ENCODE results near the gene EFTUD2.

EFTUD2 gene

DNA sequence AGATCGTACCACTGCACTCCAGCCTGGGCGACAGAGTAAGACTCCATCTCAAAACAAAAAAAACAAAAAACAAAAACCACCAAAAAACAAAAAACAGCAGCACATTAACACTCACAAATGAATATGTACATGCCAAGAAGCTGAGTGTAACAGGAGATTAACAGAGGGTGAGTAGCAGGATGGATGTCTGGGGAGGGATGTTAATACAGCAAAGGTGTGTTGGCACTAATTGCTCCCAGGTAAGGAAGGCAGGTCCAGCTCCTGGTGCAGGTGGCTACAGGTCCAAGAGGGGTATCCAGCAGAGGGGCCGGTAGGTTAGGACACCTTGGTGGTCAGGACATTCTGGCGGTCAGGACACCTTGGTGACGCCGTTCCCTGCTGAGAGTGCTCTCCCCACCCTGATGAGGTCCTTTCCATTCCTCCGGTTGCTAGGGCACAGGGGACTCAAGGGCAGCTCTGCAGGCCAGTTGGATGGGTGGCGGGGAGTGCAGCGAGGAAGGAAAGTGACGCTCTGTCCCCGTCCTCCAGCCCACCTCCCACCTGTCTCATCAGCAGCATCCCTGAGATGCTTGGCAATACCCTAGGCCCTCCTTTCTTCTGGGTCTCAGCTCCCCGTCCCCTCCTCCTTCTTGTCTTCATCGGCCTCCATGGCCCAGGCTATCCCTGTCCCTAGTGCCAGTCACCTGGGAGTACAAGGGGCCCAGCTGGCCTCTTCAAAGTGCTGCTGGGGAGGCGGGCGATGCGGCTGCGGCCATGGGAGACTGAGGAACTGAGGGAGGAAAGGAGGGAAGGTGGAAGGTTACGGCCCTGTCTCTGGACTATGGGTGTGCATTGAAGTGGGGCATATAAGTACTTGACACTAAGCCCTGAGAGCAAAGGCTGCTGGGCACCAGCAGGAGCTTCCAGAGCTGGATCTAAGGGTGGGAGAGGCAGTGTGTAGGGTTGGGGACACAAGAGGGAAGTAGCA lies 26.8 kb upstream of the EFTUD2 start:
- no peak for DNase-seq

DNA sequence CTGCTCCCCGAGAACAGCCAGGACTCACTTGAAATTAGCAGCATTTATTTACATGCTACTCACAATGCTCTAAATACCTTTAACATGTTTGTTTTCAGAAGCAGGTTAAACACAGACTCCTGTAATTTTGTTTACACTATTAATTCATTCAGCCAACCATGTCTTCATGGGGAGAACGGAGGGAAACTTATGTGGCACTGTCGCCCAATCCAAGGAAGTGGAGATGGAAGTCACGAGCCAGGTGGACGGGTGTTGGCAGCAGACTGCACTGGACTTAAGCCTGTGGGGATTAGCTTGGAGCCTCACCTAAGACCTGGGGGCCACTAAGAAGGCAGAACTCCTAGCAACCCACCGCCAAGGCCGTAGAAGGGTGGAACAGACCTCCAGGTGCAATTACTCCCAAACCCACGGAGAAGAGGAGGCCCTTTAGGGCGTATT lies 24.9 kb upstream of the EFTUD2 start:
- DNase-seq: no peak

DNA sequence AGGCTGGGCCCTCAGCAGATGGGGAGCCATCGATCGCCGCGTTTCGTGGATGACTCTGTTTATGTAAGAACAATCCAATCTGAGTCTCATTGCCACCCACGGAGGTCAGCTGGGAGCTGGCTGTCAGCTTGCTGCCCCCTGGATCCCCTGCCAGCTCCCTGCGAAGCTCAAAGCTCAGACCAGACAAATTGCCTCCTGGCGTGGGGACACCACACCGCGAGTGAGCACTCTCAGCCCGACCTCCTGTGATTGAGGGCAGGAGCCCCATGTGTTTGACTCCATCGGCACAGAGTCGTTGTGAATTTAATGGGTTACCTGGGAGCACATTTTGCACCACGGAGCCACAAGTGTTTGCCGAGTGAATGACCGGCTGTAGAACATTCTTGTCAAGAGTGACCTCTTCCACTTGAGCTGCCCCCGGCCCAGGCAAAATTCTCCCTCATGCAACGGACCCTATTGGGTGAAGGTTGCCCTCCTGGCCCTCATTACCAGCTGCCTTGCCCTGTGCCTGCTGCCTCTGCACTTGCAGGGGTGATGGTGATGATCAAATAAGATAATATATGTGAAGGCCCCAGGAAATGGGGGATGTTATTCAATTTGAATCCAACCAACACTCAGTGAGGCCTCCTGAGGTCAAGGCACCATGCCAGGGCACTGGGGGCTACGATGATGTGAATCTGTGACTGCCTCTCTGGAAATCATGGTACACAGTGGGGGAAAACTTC lies 23.7 kb upstream of the EFTUD2 start:
- DNase-seq: no peak

DNA sequence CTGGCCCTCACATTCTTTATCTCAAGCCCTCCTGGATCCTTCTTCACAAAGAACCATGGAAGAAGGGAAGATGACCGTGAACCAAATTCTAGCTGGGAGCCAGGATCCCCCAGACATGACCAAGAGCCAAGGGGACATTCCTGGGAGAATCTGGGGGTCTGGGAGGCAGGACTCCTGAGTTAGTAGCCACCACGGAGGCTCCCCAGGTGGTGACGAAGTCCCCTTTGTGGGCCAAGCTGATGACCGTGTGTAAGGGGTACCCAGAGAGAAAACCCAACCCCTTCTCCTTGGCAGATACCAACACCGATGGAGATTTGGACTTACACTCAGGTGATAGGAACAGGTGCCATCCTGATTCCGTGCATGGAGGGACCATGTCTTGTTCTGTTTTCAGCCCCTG lies 22.9 kb upstream of the EFTUD2 start:
- DNase-seq: no peak

DNA sequence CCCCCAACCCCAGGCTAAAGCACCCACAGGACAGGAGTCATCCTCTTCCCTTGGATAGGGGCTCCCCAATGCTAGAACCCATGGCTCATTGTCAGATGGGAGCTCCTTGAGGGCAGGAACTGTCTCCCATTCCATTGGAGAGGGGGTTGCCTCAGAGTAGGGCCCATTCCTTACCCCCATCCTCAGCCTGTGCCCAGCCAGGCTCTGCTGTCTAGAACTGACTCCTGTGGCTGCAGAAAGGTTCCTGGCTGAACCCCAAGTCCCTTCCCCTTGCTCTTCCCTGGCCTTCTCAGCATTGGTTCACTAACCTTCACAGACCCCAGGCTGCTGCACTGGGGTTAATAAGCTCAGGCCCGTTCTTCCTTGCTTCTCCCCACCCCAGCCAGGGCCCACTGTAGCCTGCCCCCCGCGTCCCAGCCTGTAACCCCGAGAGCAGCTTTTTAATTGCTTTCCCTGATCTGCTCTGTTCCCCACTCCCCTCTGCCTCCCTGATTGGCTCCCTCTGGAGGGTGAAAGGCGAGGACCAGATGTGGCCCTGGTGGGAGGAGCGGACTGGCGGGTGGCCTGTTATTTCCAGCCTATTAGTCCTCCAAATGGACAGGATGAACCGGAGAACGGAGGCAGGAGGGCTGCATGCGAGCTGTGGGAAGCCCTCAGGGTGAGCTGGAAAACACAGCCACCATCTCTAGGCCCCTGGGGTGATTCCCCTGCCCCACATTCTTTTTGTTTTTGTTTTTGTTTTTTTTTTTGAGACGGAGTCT lies 22.1 kb upstream of the EFTUD2 start:
- no peak for DNase-seq

DNA sequence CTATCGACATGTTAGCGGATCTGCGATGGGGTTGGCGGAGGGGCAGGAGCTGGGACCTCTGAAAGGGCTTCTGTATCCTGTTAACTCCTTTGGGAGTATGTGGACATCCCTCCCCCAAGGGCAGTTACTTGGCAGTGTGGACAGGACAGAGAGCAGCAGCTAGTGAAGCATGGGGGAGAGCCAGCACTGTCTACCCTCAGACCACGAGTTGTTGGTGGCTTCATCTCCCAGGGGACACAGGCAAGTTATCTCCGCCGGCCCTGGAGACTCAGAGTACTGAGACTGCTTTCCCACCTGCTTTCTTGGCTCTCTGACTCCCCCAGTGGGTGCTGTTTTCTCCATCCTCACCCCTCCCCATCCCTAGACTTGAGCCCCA lies 21.3 kb upstream of the EFTUD2 start:
- no peak for DNase-seq

DNA sequence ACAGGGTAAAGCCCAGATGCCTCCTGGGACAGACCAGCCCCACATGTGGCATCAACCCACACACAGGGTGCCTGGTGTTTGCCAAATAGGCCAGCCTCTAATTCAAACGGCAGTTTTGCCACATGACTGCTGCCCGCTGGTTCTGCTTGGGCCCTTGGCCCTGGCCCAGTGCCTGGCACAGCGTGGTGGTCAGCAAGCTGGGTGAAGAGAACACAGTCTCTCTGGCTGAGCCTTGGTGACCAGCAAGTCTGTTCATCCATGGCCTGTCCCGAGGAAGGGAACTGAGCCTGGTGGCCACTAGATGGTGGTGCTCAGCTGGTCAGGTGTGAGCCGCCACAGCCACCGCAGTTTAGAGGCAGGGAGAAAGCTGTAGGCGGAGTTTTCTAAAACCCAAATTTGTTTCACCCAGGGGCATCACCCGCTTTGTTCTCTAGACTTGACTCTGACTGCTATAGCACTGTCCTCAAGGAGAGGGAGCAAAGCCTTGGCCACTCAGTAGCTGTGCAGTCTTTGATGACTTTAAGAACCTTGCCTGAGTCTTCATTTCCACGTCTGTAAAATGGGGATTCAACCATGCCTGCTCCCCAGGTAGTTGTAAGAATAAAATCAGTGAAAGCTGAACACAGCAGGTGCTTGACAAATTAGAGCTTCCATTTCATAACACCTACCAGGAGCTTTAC lies 20.8 kb upstream of the EFTUD2 start:
- peak; percentile 84 for DNase-seq

DNA sequence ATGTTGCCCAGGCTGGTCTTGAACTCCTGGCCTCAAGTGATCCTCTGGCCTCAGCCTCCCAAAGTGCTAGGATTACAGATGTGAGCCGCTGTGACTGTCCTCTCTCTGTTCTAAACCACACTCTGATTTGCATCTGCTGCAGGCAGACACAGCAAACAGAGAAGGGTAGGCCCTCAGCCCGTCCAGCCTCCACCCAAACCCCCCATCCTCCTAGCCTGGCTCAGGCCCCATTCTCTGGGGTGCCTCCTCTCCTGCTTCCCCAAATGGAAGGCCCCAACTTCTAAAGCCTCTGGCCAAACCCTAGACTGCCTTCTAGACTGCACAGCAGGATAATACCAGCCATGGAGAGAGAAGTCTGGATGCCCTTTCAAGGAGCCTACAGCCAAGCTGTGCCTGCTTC lies 20.2 kb upstream of the EFTUD2 start:
- DNase-seq: no peak

DNA sequence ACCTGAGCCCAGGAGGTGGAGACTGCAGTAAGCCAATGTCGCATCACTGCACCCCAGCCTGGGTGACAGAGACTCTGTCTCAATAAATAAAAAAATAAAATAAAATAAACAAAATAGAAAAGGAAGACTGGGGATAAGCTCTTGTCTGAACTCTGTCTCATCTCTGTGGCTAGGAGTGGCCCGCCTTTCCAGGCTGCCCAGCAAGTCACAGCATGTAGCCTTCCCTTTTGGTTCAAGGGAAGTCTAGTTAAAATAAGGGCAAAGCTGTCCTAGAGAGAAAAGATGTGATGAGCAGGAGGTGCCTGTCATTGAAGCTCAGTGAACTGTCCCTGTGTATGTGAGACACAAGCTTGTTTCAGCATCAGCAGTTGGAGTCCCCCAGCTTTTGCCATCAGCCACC lies 18.8 kb upstream of the EFTUD2 start:
- DNase-seq: no peak

DNA sequence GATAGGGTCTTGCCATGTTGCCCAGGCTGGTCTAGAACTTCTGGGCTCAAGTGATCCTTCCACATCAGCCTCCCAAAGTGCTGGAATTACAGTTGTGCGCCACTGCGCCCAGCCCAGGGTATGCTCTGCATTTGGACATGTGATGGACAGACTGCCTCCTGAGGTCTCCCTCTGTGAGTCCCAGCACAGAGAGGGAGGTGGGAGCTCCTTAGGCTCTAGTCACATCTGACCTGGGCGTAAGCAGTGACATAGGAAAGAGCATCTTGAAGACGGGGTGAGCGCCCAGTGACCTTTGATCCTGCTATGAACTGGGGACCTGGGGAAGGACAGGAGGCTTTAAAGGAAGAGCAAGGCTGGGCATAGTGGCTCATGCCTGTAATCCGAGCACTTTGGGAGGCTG lies 18.2 kb upstream of the EFTUD2 start:
- no peak for DNase-seq

DNA sequence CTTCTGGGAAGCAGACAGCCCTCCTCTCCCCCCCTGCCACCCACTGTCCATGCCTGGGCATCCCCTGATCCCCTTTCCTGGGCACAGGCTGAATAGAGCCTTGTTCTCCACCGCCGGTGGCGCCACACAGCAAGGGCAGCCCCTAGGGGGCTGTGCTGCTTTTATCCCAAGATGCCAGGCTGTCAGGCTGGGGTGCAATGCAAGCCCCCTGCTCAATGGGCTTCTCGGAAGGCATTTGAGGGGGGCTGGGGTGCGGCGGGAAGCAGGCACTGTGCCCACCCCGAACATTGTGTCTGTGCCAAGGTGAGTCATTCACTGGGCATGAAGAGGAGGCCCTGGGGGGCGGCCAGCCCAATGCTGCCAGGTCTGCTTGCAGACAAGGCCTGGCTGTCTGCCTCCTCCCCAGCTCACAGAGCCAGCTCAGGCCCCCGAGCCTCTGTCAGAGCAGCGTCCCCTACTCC lies 17.6 kb upstream of the EFTUD2 start:
- peak; percentile 75 for DNase-seq

DNA sequence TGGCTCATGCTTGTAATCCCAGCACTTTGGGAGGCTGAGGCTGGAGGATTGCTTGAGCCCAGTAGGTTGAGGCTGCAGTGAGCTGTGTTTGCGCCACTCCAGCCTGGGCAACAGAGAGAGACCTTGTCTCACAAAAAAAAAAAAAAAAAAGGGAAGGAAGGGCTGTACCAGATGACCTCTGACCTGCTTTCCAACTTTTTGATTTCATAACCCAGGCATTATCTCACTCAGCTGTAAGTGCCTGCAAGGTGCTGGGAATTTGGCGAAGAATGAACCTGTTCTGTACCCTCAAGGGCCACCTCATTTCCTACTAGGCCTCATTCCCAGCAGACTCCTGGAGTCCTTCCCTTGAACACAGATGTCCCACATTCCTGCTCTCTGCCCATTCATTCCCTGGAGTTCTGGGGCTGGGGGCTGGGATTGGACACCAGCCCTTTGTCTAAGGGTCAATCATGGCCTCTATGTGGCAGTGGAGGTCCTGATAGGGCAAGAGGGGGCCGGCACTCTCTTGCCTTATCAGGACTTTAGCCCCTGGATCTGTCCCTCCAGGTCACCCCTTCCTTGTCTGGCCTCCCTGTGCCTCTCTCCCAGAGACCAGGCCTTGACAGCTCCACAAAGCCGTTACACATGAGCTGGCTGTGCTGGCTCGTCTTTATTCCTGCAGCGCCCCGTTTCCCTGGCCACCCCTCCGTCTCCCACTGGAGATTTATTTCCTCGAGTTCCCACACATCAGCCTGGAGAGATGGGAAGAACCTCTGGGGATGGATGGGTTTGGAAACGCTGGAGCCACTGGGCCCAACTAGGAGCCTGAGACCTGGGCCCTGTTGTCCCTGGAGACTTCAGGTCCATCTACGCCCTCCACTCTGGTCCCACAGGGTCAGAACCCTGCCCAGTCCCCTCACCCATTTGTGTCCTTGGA lies 16.9 kb upstream of the EFTUD2 start:
- no peak for DNase-seq

DNA sequence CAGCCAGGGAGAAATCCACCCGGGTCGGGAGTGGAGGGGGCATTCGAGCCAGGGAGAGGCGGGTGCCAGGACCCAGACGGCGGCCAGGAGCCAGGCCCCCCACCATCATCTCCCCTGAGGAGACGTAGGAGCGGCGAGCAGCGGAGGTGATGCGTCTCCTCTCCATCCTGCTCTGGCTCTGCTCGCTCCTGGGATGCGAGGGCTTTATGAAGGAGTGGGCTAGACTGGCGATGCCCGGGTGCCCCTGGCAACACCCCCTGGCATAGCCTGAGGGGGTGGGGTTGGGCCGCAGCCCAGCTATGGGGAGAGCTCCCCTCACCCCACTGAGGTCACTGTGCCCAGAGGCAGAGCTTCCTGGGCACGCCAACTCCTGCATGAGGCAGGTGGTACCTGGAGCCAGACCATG lies 16.1 kb upstream of the EFTUD2 start, which contains the start of gene GFAP:
TSS of gene GFAP (minus strand) at position 180 of the 406 bp plus-strand sequence. CDS start at position 166, 14 bp downstream.
- DNase-seq: peak; percentile 71

DNA sequence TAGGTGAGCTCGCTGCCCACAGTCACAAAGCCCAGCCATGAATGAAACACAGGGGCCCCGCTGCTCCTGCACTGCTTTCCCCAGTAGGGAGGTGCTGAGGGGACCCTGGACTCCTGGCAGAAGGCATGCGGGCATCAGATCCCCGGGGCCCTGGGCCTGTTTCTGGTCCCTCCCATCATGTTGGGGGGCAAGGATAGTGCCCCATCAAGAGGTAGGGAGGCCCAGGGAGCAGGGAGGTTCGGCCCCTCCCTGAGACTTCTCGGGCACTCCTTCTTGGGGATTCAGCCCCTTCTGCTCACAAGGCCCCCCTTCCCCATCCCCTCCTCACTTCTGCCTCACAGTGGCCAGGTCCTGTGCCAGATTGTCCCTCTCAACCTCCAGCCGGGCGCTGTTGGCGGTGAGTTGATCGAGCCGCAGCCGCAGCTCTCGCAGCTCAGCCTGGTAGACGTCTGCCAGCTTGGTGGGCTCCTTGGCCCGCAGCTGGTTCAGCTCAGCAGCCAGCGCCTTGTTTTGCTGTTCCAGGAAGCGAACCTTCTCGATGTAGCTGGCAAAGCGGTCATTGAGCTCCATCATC lies 15.5 kb upstream of the EFTUD2 start:
- DNase-seq: peak; percentile 40

DNA sequence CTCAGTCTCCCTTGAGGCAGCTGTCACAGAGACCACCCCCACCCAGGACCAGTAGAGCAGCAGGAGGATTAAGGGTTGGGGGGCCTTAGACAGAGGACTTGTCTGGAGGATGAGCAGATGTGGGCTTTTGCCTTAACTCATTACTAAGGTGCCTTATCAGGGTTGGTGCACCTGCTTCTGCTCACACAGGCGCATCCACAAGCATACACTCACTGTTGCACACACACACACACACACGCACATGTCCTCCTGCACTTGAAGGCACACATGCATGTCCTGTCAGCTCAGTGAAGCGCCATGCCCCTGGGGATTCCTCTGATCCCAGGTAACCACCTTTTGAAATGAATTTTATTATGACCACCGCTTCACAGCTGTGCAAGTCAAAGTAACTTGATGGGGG lies 14.9 kb upstream of the EFTUD2 start:
- no peak for DNase-seq

DNA sequence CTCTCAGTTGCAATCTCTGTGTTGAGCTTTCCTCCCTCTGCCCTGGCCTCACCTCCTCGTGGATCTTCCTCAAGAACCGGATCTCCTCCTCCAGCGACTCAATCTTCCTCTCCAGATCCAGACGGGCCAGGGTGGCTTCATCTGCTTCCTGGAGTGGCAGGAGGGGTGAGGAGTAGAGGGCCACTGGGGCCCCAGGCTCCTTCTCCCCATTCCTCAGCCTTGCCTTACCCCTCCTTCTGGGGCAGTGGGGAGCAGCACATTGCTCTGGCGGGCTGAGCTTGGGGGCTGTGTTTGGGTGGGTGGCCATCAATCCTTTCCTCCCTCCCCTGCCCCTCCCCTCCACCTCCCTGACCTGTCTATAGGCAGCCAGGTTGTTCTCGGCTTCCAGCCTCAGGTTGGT lies 14.4 kb upstream of the EFTUD2 start:
- DNase-seq: no peak

DNA sequence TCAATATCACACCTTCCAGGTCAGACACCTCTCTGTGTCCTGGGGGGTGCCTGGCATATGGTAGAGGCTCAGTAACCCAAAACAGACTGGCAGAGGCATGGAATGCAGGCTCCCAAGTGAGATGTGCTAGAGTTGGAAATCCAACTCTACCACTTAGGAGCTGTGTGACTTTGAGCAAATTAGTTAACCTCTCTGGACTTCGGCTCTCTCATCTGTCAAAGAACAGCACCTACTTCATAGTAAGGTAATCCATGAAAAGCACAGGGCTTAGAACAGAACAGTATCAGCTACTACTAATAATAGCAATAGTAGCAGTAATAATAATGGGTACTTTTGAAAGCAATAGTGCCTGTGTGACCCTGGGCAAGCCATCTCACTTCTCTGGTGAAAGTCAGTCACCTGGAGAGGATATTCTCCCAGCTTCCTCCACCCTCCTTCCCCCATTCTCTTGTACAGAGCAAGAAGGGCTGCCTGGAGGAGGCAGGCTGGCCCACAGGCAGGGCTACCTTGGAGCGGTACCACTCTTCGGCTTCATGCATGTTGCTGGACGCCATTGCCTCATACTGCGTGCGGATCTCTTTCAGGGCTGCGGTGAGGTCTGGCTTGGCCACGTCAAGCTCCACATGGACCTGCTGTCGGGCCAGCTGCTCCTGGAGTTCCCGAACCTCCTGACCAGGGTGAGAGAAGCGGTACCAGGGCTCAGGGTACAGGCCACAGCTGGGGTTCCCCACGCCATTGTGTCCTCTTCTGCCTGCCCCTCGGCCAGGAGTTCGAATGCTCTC lies 13.7 kb upstream of the EFTUD2 start:
- DNase-seq: peak; percentile 37

DNA sequence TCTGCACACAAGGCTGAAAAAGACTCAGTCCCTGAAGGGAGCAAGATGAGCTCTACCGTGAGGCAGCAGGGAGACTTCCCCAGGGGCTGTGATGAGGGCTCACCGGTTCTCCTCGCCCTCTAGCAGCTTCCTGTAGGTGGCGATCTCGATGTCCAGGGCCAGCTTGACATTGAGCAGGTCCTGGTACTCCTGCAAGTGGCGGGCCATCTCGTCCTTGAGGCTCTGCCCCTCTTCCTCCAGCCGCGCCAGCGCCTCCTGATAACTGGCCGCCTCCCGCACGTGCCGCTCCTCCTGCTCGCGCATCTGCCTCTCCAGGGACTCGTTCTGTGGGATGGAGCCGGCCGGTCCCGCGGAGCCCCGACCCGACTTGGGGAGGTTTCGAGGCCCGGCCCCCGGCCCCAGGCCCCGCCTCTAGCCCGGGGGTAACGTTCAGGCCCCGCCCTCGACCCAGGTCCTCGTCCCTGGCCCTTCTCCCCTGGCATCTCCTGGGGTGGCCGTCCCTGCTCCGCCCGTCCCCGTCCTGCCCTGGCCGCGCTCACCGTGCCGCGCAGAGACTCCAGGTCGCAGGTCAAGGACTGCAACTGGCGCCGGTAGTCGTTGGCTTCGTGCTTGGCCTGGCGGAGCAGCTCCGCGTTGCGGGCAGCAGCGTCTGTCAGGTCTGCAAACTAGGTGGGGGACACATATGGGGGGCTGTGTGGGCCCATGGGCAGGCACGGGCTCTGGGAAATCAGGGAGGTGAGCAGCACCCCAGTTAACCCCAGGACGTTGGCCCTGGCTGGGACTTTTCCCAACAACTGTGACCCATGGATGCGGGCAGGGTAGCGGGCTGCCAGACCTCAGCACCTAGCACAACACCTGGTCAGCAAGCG lies 12.1 kb upstream of the EFTUD2 start:
- DNase-seq: peak; percentile 58

Data from midbrain (tissue), 1 donor.